Stimulated activated naive CD4-positive, alpha-beta T cell treated with Interleukin-2 at 50 U/mL for 16 hours (primary cell): ENCODE measurements around the gene CELF2.

Experiments
- DNase-seq: peaks from one replicate; lab custom pipeline; 2025; lab: John Stamatoyannopoulos, UW

Gene CELF2

DNA sequence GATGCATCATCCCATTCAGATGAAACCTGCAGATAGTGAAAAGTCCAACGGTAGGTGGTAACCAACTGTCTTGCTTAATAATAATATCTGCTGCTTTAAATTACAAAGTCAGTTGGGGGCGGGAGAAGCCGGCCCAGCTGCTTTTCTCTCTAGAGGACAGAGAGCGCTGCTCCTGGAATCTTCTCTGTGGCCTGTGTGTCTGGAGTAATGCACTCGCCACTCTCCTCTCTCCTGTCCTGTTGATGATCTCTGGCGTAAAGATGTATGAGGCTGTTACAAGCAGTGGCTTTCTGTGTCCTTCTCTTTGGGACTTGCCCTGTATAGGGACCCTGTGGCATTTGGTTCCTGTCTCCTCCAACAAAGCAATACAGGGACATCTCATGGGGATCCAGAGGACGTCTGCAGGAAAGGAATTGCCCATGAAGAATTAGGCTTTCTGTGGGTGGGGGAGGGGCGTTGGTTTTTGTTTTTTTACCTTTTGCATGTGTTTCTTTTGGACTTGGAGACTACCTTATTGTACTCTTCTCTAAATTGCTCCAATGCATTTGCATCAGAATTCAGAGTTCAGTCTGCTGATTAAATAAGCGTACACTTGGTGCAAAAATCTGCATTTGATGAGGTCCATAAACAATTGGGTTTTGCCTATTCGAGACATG lies 231.6 kb downstream of the CELF2 start:
- no peak for DNase-seq

DNA sequence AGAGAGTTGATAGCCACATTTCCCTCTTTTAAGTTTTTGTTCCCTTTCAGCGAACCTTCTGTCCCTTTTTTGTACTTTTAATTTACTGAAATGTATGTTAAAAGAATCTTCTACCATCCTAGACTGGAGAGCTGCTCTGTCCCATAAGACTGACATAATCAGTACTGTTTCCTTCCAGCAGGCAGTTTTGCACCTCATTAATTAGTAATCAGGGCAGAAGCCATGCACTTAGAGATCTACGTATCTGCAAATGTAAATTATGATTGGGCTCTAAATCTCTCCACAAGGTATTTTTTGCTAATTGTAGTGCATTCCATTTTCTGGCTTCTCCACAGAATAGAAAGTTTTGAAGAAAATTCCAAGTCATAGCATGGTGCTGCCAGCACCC lies 232.1 kb downstream of the CELF2 start:
- no peak for DNase-seq

DNA sequence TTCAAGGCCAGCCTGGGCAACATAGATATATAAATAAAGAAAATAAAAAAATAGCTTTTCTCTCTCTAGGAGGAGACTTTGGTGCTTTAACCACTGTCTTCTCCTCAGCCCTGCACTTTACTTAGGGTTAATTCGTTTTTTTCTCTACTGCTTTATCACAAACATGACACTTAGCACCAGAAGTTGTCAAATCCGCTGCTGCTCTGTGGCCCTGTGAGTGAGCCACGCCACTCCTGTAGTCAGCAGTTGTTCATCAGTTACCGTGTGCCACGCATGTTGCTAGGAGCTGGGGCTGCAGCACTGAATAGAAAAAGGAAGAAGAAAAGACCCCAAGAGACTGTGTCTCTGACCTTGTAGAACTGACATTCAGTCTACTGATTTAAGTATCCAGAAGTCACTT lies 232.6 kb downstream of the CELF2 start:
- no peak for DNase-seq

DNA sequence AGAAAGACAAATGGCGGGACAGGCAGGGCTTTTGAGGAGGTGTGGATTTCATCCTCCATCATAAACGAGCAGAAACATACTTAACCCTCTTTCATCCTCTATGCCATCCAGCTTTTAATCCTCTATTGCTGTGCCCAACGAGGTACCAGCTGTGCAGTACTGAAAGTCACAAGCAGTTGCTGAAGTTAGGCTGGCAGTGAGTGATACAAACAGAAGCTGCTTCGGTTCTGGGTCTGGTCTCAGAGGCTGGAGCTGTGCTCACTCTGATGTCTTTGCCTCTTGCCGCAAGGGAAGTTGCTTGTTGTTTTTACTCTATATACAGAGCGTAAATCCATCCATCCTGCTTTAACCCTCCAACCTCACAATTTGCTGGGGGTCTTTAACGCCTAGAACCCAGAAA lies 235.2 kb downstream of the CELF2 start:
- DNase-seq: no peak

DNA sequence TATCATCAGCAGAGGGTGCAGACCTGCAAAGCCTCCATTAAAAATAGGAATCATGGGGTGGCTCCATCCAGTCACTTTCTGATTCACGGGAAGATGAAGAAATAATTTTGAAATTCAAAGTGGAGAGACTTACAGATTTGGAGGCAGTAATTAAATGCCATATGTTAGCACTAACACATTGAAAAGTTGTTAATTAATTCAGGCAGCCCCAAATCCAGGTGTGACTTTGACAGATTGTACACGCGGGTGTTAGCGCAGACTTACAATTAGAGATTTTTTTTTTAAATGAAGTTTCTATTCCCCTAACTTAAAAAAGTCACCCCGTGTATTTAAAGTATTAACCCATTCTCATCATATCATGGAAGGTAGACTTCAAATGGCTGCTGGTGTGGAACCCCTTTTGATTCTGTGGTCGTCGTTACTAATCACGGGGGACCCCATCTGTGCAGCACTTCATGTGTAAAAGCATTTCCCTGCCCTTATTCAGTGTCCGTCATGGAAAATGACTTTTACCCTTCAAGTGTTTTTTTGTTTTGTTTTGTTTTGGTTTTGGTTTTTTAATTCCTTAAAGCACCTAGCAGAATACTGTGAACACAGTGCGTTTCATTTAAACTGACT lies 235.8 kb downstream of the CELF2 start:
- DNase-seq: no peak

DNA sequence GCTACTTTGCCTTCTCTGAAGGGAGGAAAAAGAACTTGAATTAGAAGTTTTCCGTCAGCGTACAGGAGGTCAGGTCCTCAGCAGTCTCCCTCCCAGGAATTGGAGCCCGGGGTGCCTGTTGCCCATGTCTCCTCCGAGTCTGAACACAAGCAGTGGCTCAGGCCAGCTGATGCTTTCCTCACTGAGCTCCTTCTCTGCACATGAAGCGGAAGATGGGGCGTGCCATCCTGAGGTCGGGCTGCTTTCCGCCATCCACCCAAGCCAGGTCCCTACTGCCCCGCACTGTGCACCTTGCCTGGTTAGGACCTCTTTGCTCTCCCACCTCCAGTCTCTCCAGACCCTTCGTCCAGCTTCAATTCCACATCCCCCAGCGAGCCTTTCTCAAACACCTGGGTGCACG lies 237.5 kb downstream of the CELF2 start:
- DNase-seq: no peak

DNA sequence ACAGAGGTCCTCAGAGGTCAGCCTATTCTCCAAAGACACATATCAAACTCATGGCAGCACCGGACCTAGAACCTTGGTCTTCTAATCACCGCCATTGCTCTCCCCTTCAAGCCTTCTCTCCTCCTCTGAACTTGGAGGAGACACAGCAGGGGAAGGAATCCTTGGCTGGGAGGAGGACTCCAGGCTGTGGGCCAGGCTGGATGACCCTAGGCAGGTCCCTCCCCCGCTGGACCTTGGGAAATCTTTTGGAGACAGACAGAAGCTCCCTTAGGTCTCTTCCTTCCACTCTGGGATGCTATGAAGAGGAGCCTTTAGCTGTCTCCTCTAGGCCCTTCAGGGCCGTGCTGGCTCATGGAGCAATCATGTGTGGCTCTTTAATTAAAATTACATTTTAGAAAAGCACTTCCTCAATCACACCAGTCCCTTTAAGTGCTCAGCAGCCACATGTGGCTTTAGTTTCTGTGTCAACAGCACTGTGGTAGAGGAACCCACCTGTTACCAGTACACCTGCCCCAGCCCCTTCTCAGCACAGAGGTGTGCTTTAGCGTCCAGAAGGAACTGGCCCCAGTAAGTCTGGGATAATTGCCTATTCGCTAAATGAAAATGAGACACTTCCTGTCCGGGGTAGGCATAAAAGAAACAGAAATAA lies 238.2 kb downstream of the CELF2 start:
- DNase-seq: no peak

DNA sequence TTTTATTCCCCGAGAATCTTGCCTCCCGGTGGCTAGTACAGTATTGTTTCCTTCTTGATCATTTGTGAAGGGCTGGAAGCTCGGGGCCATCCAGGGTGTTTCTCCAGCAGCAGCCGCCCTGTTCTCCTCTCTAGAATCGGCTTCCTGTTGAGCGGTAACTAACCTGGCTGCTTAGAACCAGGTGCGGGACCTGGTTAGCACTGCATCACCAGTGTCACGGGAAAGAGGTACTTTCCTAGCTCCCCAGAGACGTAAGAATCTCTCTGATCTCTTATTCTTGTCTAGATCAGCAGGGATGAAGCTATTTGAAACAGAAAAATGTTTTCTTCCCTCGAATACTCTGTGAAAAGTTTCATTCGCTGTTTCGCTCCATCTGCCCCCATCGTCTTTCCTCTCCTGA lies 239.2 kb downstream of the CELF2 start:
- no peak for DNase-seq

DNA sequence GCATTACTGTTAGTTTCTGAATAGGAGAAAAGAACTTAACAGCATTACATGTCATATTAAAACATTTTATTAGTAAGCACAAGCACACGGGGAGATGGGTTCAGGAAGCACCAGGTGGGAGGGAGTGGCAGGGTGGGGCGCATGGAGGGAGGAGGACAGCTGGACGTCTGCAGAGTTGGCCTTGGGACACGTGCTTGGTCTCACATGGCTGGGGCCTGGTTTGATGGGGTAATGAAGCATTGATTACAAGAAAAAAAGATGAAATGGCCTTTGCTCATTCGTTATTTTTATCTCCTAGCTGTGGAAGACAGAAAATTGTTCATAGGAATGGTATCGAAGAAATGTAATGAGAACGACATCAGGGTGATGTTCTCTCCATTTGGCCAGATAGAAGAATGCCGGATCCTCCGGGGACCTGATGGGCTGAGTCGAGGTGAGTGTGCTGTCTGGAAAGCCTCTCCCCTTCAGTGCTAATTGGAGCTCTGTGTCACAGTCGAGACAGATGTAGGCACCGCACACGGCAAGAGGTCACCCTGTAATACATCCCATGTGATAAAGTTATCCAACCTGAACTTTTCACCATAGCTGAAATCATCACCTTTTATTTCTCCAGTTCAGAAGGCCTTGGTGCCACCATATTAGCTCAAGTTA lies 239.9 kb downstream of the CELF2 start:
- DNase-seq: no peak

DNA sequence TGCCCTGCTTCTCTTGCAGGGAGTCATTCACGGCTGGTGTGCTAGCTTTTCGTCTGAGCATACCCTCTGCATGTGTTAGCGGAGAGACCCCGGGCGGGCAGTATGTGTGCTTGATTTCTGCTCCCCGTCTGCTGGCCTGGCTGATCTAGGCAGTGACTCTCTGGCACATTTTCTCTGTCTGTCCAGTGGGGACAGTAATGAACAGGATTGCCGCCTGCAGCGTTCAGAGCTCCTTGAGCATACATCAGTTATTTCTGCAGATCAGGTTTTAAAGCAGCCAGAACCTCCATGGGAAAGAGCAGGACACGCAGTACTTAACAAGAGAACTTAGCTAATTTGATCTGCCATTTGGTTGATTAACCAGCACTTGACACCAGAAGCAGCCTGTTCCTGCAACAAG lies 242.5 kb downstream of the CELF2 start:
- no peak for DNase-seq

DNA sequence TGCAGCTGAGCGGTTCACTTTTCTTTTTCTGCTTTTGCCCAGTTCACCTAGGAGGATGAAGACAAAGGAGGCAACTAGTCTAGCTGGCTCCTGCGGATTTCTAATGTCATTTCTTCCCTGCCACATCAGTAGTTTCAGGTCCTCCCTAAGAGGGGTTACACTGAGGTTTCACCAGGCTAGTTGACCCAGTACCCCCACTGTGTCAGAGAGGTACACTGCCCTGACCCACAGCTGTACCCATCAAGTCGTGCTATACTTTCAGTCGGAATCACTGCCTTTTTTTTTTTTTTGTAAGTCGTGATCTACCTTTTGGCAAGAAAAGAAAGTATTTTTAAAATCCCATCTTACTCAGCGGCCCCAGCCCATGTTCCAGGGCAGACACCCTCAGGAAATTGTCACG lies 243.5 kb downstream of the CELF2 start:
- no peak for DNase-seq

DNA sequence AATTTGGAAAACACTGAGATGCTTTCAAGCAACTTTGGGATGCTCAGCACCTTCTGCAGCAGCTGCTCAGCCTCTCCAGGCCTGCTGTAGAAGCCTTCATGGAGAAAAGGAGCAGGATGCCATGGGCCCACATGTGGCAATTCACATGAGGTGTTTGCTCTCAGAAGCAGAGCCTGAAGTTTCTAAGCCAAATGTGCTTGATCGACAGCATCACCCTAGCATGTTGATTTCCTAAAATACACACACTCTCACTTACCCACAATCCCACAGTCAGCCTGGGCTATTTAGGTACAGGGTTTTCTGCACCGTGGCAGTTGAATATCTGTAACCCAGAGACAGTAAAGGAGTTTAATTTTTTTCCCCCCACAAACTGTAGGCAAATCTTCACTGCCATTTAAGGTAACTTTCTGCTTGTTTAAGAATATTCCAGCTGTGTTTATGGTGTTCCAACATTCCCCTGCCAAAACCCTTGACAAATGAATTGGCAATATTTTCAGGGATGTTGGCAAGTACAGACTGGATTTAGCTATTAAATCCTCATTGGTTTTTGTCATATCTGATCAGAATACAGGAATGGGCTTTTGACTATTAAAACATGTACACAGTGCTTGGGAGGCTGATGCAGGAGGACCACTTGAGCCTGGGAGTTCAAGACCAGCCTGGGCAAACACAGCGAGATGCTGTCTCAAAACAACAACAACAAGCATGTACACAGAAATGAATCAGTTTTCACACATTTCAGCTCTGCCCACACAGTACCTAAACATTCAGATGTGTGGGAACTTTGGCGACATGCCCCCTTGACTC lies 244.2 kb downstream of the CELF2 start:
- DNase-seq: no peak

DNA sequence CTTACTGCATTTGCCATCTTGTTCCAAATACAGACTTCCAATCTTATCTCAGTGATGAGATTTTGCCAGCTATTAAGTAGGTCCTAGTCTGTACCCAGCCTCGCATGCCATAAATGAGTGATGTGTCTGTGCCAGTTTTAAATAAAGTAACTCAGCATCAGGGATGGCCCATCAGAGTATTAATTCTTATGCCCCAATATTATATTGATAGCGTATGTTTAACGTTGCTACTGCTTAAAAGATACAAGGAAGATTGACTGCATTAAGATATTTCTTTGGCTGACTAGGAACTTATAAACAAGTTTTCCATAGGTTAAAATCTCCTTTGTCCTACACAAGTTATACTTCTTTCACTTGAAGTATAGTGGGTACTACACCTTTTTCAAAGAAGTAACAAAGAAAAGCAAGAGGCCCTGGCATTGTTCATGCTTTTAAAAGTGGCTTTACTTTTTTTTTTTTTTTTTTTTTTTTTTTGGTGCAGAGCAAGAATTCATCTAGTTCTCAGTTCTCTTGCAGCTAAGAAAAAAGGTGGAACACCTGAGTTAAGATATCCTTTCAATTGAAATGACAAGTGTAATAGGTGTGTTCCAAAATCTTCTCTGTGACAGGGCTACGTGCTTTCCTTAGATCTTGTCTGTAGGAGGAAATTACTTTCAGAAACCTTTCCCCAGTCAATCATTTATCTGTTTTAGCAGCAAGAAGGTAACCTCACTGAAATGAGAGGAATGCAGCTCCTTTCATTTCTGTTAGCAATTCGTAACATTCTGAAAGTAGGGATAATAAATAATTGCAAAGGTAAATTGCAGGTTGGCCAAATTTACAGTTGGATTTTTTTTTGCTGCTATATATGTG lies 245.0 kb downstream of the CELF2 start:
- DNase-seq: no peak

DNA sequence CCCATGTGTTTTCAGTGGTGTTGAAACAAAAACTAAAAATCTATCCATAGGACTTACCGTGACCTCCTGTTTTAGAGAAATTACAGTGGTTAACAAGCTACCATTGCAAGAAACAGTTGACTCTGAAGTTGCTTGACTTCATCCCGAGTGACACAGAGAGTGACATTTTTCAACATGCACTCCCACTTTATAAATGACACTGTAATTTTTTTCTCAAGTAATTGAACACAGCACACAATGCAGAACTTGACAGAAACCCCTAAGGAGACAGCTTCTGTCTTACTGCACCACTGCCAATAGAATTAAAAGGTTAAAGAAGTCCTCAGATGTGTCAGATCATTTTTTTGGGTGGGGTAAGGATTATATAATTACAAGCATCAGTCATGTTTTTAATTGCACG lies 246.1 kb downstream of the CELF2 start:
- DNase-seq: no peak

DNA sequence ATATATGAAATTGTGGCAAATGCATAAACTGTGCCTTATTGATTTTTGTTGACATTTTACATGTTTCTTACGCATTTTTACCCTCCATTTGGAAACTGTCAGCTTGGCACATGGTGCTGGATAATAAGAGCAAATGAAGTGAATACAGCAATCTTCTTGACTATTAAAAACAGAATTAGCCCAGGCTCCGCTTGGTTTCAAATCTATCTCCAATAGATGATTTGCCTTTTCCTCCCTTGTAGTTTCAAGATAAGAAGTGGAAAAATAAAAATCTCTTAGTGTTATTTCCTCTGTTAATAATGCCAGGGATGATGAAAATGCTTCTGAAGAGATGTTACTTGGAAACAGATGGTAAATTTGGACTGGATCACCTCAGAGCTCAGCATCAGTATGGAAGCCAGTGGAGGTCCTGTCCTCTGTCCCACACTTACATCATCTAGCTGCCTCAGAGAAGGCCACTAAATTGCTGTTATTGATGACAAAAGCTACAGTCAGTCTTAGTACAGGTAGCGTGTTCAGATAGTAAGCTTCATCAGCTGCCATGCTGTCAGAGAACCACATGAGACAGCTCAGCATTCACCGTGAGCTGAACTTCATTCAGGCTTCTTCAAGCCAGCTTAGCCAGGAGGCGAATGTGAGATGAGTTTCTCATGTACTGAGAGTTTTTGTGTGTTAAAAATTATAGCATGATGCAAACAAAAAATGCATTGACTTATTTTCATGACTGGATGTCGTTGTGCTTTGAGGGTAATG lies 246.8 kb downstream of the CELF2 start:
- no peak for DNase-seq

DNA sequence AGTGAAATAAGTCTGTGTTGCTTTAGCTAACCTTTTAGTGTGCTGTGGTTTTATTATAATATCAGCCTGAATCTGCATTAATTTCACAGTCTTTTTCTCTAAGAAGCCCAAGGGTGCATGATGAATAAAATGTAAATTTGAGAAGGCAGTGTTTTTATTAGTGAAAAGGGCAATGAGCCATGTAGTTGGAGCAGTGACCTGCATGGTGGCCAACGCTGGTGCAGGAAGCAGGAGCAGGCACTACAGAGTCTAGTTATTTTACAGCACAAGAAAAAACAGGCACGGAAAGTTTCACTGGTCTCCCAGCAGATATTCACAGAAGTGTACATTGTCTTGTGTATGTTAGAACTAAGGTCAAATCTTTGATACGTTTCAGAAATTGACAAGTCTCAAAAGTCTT lies 247.8 kb downstream of the CELF2 start:
- no peak for DNase-seq

DNA sequence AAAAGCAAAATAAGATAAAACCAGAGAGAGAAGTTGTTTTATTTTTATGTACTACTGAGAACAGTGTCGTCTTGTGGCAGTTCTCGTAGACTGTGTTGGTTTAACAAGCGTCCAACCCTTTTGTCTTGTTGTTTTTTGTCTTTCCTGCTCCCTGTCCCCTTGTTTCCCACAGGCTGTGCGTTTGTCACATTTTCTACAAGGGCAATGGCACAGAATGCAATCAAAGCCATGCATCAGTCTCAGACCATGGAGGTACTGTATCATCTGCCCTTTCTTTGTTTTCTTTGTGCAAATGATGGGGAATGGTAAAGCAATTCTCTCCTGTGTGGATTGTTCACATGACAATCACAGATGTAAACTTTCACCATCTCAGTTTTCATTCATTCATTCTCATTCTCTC lies 248.8 kb downstream of the CELF2 start:
- no peak for DNase-seq

DNA sequence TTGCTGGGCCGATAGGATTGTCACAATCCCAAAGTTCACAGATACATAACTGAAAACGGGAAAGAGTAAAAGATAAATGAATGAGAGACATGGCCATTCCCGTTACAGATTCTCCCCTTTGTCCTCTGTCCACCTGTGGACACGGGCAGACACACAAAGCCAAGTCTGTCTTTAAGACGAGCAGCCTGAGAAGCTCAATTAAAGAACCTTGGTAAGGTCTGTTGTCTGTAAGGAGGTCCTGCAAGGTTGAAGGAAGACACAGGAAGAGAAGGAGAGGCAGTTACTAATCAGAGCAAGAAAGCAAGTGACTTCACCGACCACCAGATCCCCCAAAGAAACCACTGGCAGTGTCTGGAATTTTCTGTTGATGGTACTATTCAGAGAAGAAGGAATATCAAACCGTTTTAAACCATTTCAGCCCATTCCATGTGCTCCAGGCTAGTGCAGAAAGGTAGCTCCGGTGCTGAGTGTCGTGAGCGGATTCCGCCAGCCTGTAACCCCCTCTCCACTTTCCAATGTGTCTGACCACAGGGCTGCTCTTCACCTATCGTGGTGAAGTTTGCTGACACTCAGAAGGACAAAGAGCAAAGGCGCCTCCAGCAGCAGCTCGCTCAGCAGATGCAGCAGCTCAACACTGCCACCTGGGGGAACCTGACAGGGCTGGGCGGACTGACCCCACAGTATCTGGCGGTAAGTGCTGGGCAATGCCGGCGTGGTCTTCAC lies 252.6 kb downstream of the CELF2 start:
- DNase-seq: peak; percentile 75

DNA sequence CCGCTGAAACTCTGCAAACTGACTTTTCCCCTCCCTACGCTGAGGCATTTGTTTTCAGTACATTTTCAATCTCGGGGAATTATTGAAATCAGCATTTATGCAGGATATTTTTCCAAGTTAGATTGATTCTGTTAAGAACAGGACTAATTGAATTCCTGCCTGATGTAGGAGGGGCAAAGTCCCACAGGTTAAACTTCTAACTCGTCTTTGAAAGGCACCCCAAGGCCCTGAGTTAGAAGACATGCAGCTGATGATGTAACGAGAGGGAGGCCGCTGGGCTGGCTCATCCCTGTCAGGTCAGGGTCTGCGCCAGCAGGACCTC lies 253.1 kb downstream of the CELF2 start:
- DNase-seq: no peak

DNA sequence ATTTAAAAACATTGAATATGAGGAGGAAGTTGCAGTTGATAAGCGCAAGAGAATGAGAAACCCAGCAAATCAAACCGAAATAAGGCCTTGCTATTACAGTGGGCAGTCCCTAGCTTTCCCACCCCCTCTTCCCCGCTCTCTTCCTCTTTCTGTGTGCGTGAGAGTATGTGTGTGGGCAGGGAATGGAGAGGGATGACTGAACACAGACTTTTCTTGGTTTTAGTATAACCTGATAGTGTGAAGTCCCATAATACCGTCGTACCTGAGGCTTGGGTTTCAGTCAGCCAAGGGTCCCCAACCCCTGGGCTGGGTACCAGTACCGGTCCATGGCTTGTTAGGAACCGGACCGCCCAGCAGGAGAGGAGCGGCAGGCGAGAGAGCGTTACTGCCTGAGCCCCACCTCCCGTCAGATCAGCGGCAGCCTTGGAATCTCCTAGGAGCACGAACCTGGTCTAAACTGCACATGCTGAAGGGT lies 255.3 kb downstream of the CELF2 start:
- DNase-seq: peak; percentile 19
